Measurements from ENCODE around the gene GSS.
"Not testable (repeated sequence)": the region's sequence is repeated elsewhere in the genome, so short reads cannot be mapped to it uniquely, and the experiment has no call there.

GSS gene

GRCh38 chr20:34943808-34944567 is 11.6 kb downstream of the GSS start:
- DNase-seq, result no peak

- DNase-seq, result no peak
Measured at GRCh38 chr20:34942301-34942700, 13.3 kb downstream of the GSS start.

GRCh38 chr20:34941226-34941625 is 14.4 kb downstream of the GSS start:
- DNase-seq, result no peak

- DNase-seq, result no peak
Measured at GRCh38 chr20:34940081-34940481, 15.5 kb downstream of the GSS start.

- DNase-seq, result no peak
Measured at GRCh38 chr20:34938466-34939163, 17.0 kb downstream of the GSS start.

- no peak for DNase-seq
Measured at GRCh38 chr20:34931771-34932170, 23.8 kb downstream of the GSS start.

GRCh38 chr20:34928411-34928810 is 27.2 kb downstream of the GSS start:
- DNase-seq, result no peak

GRCh38 chr20:34927736-34928135 is 27.9 kb downstream of the GSS start:
- no peak for DNase-seq

- no peak for DNase-seq
Measured at GRCh38 chr20:34926581-34926980, 29.0 kb downstream of the GSS start.

GRCh38 chr20:34925981-34926380 is 29.6 kb downstream of the GSS start:
- DNase-seq, result no peak

GRCh38 chr20:34925341-34925740 is 30.3 kb downstream of the GSS start:
- DNase-seq, result no peak

GRCh38 chr20:34923414-34923813 is 32.2 kb downstream of the GSS start:
- no peak for DNase-seq

GRCh38 chr20:34922654-34923381 is 32.8 kb downstream of the GSS start:
- DNase-seq, result no peak

GRCh38 chr20:34921436-34921835 is 34.2 kb downstream of the GSS start:
- no peak for DNase-seq

GRCh38 chr20:34920055-34920454 is 35.6 kb downstream of the GSS start:
- DNase-seq, result no peak

- no peak for DNase-seq
Measured at GRCh38 chr20:34916774-34917354, 38.7 kb downstream of the GSS start.

GRCh38 chr20:34915749-34916455 is 39.7 kb downstream of the GSS start:
- no peak for DNase-seq

GRCh38 chr20:34915131-34915530 is 40.5 kb downstream of the GSS start:
- no peak for DNase-seq

- DNase-seq, result no peak
Measured at GRCh38 chr20:34907616-34908469, 47.8 kb downstream of the GSS start.

- DNase-seq, result no peak
Measured at GRCh38 chr20:34904202-34904621, 51.4 kb downstream of the GSS start.

GRCh38 chr20:34898731-34899130 is 56.9 kb downstream of the GSS start:
- DNase-seq, result not testable (repeated sequence)

GRCh38 chr20:34898129-34898528 is 57.5 kb downstream of the GSS start:
- DNase-seq, result not testable (repeated sequence)
